Erythroblast (primary cell): ENCODE data around the gene SCD5.

Source experiments
- GATA1 ChIP-seq: IDR thresholded peaks from 2 replicates; pipeline ENCODE4 v1.6.1; 2011; ENCODE audit warnings: low read depth, mild to moderate bottlenecking, control low read depth, low read length, moderate library complexity
- POLR2A ChIP-seq: IDR thresholded peaks from 2 replicates; pipeline ENCODE4 v1.6.1; 2011; ENCODE audit warnings: mild to moderate bottlenecking, low read length

- TF ChIP-seq POLR2A = no peak
- TF ChIP-seq GATA1 = no peak
Measured at GRCh38 chr4:82624819-82625218, 173.8 kb downstream of the SCD5 start.
